Keratinocyte (primary cell): ENCODE data around the gene CCSAP. TPM values are rescaled to one million over a fixed set of nuclear protein-coding genes. Genes with fewer than 3 reads are reported as not detected.

Source experiments
- DNase-seq: peaks from one replicate; pipeline ENCODE4 v3.0.0-alpha.2; 2011; ENCODE audit warnings: low read depth, missing footprints, low spot score
- FAIRE-seq: peaks from 2 replicates; lab custom pipeline; 2011; peaks lifted over from hg19 to GRCh38; lab: Jason Lieb, UNC
- H2AFZ ChIP-seq: 2 replicates; pipeline ENCODE4 v1.6.0; 2012; ENCODE audit warnings: low read length, control low read depth, inconsistent platforms; ENCODE audit not compliant: control insufficient read depth
- H3K27ac ChIP-seq: 2 replicates; pipeline ENCODE4 v1.5.1; 2011; ENCODE audit warnings: low read length; ENCODE audit not compliant: control insufficient read depth, insufficient read depth
- H3K27me3 ChIP-seq: 3 replicates; pipeline ENCODE4 v1.6.0; 2011; ENCODE audit warnings: low read length; ENCODE audit not compliant: control insufficient read depth, insufficient read depth; ENCODE audit errors: extremely low read depth
- H3K36me3 ChIP-seq, 2 experiments: 2 replicates in 1 of 2; 3 replicates in 1 of 2; pipeline ENCODE4 v1.5.1; 2011; ENCODE audit warnings: low read length in 2 of 2, mild to moderate bottlenecking in 1 of 2; ENCODE audit not compliant: control insufficient read depth in 2 of 2, insufficient read depth in 2 of 2; ENCODE audit errors: extremely low read depth in 1 of 2
- H3K4me1 ChIP-seq: 3 replicates; pipeline ENCODE4 v1.5.1; 2011; ENCODE audit warnings: low read length; ENCODE audit not compliant: control insufficient read depth, insufficient read depth; ENCODE audit errors: extremely low read depth
- H3K4me2 ChIP-seq: 3 replicates; pipeline ENCODE4 v1.6.0; 2011; ENCODE audit warnings: low read depth, low read length; ENCODE audit not compliant: control insufficient read depth, insufficient read depth; ENCODE audit errors: extremely low read depth
- H3K4me3 ChIP-seq, 3 experiments: fragments of 200-600 bp in 1 of 3; sonication (generic) in 1 of 3; 2 replicates in 2 of 3; 3 replicates in 1 of 3; pipeline ENCODE4 v1.5.1; 2011 to 2016; ENCODE audit warnings: low read length in 3 of 3, mild to moderate bottlenecking in 3 of 3, control low read depth in 2 of 3, inconsistent platforms in 1 of 3, low read depth in 1 of 3, mixed read lengths in 1 of 3, mixed run types in 1 of 3, moderate library complexity in 1 of 3; ENCODE audit not compliant: control insufficient read depth in 2 of 3, insufficient read depth in 2 of 3; ENCODE audit errors: extremely low read depth in 1 of 3
- H3K79me2 ChIP-seq: 2 replicates; pipeline ENCODE4 v1.6.0; 2012; ENCODE audit warnings: low read length; ENCODE audit not compliant: control insufficient read depth, insufficient read depth
- H3K9ac ChIP-seq: 3 replicates; pipeline ENCODE4 v1.6.0; 2011; ENCODE audit warnings: low read length; ENCODE audit not compliant: control insufficient read depth, insufficient read depth; ENCODE audit errors: extremely low read depth
- H3K9me1 ChIP-seq: 3 replicates; pipeline ENCODE4 v1.6.0; 2011; ENCODE audit warnings: low read length; ENCODE audit not compliant: control insufficient read depth, insufficient read depth; ENCODE audit errors: extremely low read depth
- H3K9me3 ChIP-seq: 2 replicates; pipeline ENCODE4 v1.5.1; 2012; ENCODE audit warnings: low read depth, low read length; ENCODE audit not compliant: control insufficient read depth
- H4K20me1 ChIP-seq: 3 replicates; pipeline ENCODE4 v1.6.0; 2011; ENCODE audit warnings: low read length; ENCODE audit not compliant: control insufficient read depth, insufficient read depth; ENCODE audit errors: extremely low read depth
- EZH2 ChIP-seq: IDR thresholded peaks from one replicate; pipeline ENCODE4 v1.6.1; 2012; ENCODE audit warnings: inconsistent platforms, mild to moderate bottlenecking, low read length, moderate library complexity
- dilution Hi-C: fragments of 300-500 bp; cut with MboI; formaldehyde crosslinking; loops from one replicate; pipeline ENCODE4 v1.7.0; 2020; ENCODE audit warnings: low sequenced_read_pairs; ENCODE audit not compliant: extremely low pct_ligation_motif_present
- polyA plus RNA-seq, 5 experiments: library from polyadenylated mRNA; depleted of rRNA in 3 of 5; stranded (reverse) in 3 of 5; stranded (forward) in 1 of 5; unstranded in 1 of 5; fragments of >200 nt; gene quantifications; 1 replicate in 1 of 5; 2 replicates in 3 of 5; 3 replicates in 1 of 5; pipeline versions ENCODE4 v1.2.1 to v1.2.3, GENCODE V29; 2011 to 2012; ENCODE audit warnings: missing spikeins in 2 of 5, low read depth in 1 of 5, low replicate concordance in 1 of 5
- TF ChIP-seq, protein P1 (sequence below), 3 experiments: IDR thresholded peaks in 1 of 3; conservative IDR thresholded peaks in 1 of 3; optimal IDR thresholded peaks in 1 of 3; 2 replicates in 2 of 3; 3 replicates in 1 of 3; pipeline versions ENCODE3 to v1.5.1; 2011; ENCODE audit warnings: low read length in 3 of 3, mild to moderate bottlenecking in 3 of 3, moderate library complexity in 2 of 3, control low read depth in 1 of 3, inconsistent platforms in 1 of 3; ENCODE audit not compliant: insufficient read depth in 2 of 3; ENCODE audit errors: extremely low read depth in 1 of 3

CCSAP gene
- polyA plus RNA-seq, 1 donor (not counting 4 experiments of a cell fraction or from before 2014, with no cell fraction given): 6.5 TPM

- Histone ChIP-seq H4K20me1 (no peaks in the 10 kb centered on the region), H2AFZ (no peak overlapping the region), H3K4me3 (no peak overlapping the region), H3K9ac (no peak overlapping the region), H3K9me1 (no peaks in the 10 kb centered on the region), H3K4me2 (no peak overlapping the region), H3K9me3 (no peaks in the 10 kb centered on the region), H3K27me3 (peaks cover 11% of the 10 kb centered on the region), H3K36me3 (no peaks in the 10 kb centered on the region), H3K79me2 (no peaks in the 10 kb centered on the region), H3K4me1 (no peaks in the 10 kb centered on the region), H3K27ac (no peak overlapping the region)
- DNase-seq (no peak), FAIRE-seq (no peak)
- TF ChIP-seq EZH2: no peak
- TF ChIP-seq, protein P1, sequence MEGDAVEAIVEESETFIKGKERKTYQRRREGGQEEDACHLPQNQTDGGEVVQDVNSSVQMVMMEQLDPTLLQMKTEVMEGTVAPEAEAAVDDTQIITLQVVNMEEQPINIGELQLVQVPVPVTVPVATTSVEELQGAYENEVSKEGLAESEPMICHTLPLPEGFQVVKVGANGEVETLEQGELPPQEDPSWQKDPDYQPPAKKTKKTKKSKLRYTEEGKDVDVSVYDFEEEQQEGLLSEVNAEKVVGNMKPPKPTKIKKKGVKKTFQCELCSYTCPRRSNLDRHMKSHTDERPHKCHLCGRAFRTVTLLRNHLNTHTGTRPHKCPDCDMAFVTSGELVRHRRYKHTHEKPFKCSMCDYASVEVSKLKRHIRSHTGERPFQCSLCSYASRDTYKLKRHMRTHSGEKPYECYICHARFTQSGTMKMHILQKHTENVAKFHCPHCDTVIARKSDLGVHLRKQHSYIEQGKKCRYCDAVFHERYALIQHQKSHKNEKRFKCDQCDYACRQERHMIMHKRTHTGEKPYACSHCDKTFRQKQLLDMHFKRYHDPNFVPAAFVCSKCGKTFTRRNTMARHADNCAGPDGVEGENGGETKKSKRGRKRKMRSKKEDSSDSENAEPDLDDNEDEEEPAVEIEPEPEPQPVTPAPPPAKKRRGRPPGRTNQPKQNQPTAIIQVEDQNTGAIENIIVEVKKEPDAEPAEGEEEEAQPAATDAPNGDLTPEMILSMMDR (optimal IDR thresholded peaks at IDR 0.05 in 1 of 3, IDR thresholded peaks at IDR 0.05 in 1 of 3, conservative IDR thresholded peaks at IDR 0.05 in 1 of 3; ENCODE audit: extremely low read depth in 1 of 3, insufficient read depth in 2 of 3, low read length in 3 of 3): no peak
- dilution Hi-C loops: no loop called here
Measured at GRCh38 chr1:229364207-229365065, 21.6 kb upstream of the CCSAP start.

GRCh38 chr1:229363723-229364122, 20.9 kb upstream of the CCSAP start:
- no peaks in the 10 kb centered on the region for H3K9me1 ChIP-seq
- no peak for DNase-seq
- no peaks in the 10 kb centered on the region for H3K79me2 ChIP-seq
- H4K20me1 ChIP-seq: no peaks in the 10 kb centered on the region
- no peaks in the 10 kb centered on the region for H3K9me3 ChIP-seq
- H3K4me1 ChIP-seq: no peaks in the 10 kb centered on the region
- H3K27ac ChIP-seq: no peak overlapping the region
- dilution Hi-C loops: no loop called here
- H3K9ac ChIP-seq: no peak overlapping the region
- TF ChIP-seq, protein P1 (optimal IDR thresholded peaks at IDR 0.05 in 1 of 3, IDR thresholded peaks at IDR 0.05 in 1 of 3, conservative IDR thresholded peaks at IDR 0.05 in 1 of 3; ENCODE audit: extremely low read depth in 1 of 3, insufficient read depth in 2 of 3, low read length in 3 of 3): no peak
- TF ChIP-seq EZH2: no peak
- H3K27me3 ChIP-seq: peaks cover 11% of the 10 kb centered on the region
- no peak overlapping the region for H2AFZ ChIP-seq
- no peak overlapping the region for H3K4me2 ChIP-seq
- FAIRE-seq: no peak
- H3K4me3 ChIP-seq: no peak overlapping the region
- no peaks in the 10 kb centered on the region for H3K36me3 ChIP-seq
